H1 (cell line): ENCODE data around the gene GRM8. TPM values are rescaled to one million over a fixed set of nuclear protein-coding genes. Genes with fewer than 3 reads are reported as not detected.

Experiments used
- CTCF ChIA-PET: fragments of 300-600 bp; sonication (Branson Sonifier 250); formaldehyde crosslinking; loops from one replicate; lab custom pipeline; 2021; ENCODE audit not compliant: partially characterized antibody; lab: Charles Lee
- POLR2A ChIA-PET: fragments of 300-600 bp; sonication (Branson Sonifier 250); formaldehyde crosslinking; loops from one replicate; lab custom pipeline; 2021; ENCODE audit warnings: inconsistent platforms; ENCODE audit not compliant: partially characterized antibody; lab: Charles Lee
- DNase-seq, 2 experiments: peaks; one replicate each; pipeline versions ENCODE4 v3.0.0 to v3.0.0-alpha.2; 2010 to 2022; ENCODE audit warnings: low spot score in 2 of 2, low read depth in 1 of 2, mixed read lengths in 1 of 2
- FAIRE-seq: peaks from 2 replicates; lab custom pipeline; 2011; peaks lifted over from hg19 to GRCh38; lab: Jason Lieb, UNC
- H2AFZ ChIP-seq: 2 replicates; pipeline ENCODE4 v1.8.1; 2012; ENCODE audit warnings: low read length, inconsistent platforms
- H2AK5ac ChIP-seq: 2 replicates; pipeline ENCODE4 v1.6.1; 2013; ENCODE audit warnings: low read depth, low read length
- H2BK120ac ChIP-seq: replicated peaks from 2 replicates; pipeline ENCODE3; 2013; ENCODE audit warnings: low read depth, low read length, inconsistent platforms
- H2BK12ac ChIP-seq: 2 replicates; pipeline ENCODE4 v1.6.1; 2013; ENCODE audit warnings: low read depth, low read length
- H2BK15ac ChIP-seq: 2 replicates; pipeline ENCODE4 v1.6.1; 2013; ENCODE audit warnings: low read length
- H2BK20ac ChIP-seq: 2 replicates; pipeline ENCODE4 v1.6.1; 2013; ENCODE audit warnings: low read length
- H2BK5ac ChIP-seq: 2 replicates; pipeline ENCODE4 v1.6.1; 2013; ENCODE audit warnings: low read depth, low read length
- H3K14ac ChIP-seq: 2 replicates; pipeline ENCODE4 v1.6.1; 2013; ENCODE audit warnings: inconsistent platforms; ENCODE audit not compliant: insufficient read length
- H3K18ac ChIP-seq: 2 replicates; pipeline ENCODE4 v1.6.1; 2013; ENCODE audit warnings: low read length; ENCODE audit errors: extremely low read depth
- H3K23ac ChIP-seq: 2 replicates; pipeline ENCODE4 v1.6.1; 2013; ENCODE audit warnings: inconsistent platforms; ENCODE audit not compliant: insufficient read length
- H3K23me2 ChIP-seq: 2 replicates; pipeline ENCODE4 v1.6.1; 2013; ENCODE audit warnings: low read depth, low read length
- H3K27ac ChIP-seq: 2 replicates; pipeline ENCODE4 v1.6.1; 2011; ENCODE audit warnings: low read depth, low read length, inconsistent platforms
- H3K27me3 ChIP-seq, 4 experiments: replicated peaks in 1 of 4; 1 replicate in 1 of 4; 2 replicates in 3 of 4; pipeline versions ENCODE4 v1.6.1 to v1.8.1; 2011 to 2013; ENCODE audit warnings: low read length in 3 of 4, mild to moderate bottlenecking in 3 of 4, inconsistent platforms in 2 of 4, mixed read lengths in 2 of 4, moderate library complexity in 1 of 4; ENCODE audit not compliant: control insufficient read depth in 3 of 4, insufficient read depth in 3 of 4; ENCODE audit errors: extremely low read depth in 1 of 4
- H3K36me3 ChIP-seq, 4 experiments: 2 replicates each; pipeline versions ENCODE4 v1.6.1 to v1.8.1; 2011 to 2013; ENCODE audit warnings: mild to moderate bottlenecking in 4 of 4, low read length in 3 of 4, moderate library complexity in 2 of 4, control low read depth in 1 of 4, inconsistent platforms in 1 of 4; ENCODE audit not compliant: insufficient read depth in 4 of 4, control insufficient read depth in 2 of 4
- H3K4ac ChIP-seq: replicated peaks from 2 replicates; pipeline ENCODE3; 2013; ENCODE audit warnings: low read length, low read depth, mixed read lengths, inconsistent platforms; ENCODE audit not compliant: insufficient read length
- H3K4me1 ChIP-seq, 4 experiments: replicated peaks in 1 of 4; 1 replicate in 1 of 4; 2 replicates in 3 of 4; pipeline versions ENCODE4 v1.6.1 to v1.8.1; 2011 to 2013; ENCODE audit warnings: low read length in 3 of 4, inconsistent platforms in 2 of 4, mixed read lengths in 1 of 4; ENCODE audit not compliant: insufficient read depth in 4 of 4, control insufficient read depth in 3 of 4
- H3K4me2 ChIP-seq, 2 experiments: 2 replicates each; pipeline versions ENCODE4 v1.6.1 to v1.8.1; 2011 to 2013; ENCODE audit warnings: low read depth in 2 of 2, low read length in 2 of 2, control low read depth in 1 of 2, inconsistent platforms in 1 of 2, mild to moderate bottlenecking in 1 of 2; ENCODE audit not compliant: insufficient read depth in 1 of 2
- H3K4me3 ChIP-seq, 4 experiments: fragments of 200-600, 300-600 bp in 1 of 4; sonication (generic), shearing (Covaris generic), sonication (Bioruptor Twin) in 1 of 4; 2 replicates each; pipeline versions ENCODE4 v1.5.1 to v1.8.1; 2011 to 2016; ENCODE audit warnings: low read length in 4 of 4, low read depth in 3 of 4, control low read depth in 2 of 4, inconsistent platforms in 2 of 4, mild to moderate bottlenecking in 2 of 4, mixed read lengths in 1 of 4, moderate library complexity in 1 of 4; ENCODE audit not compliant: insufficient read depth in 2 of 4; ENCODE audit errors: extremely low read depth in 1 of 4
- H3K56ac ChIP-seq: replicated peaks from 2 replicates; pipeline ENCODE3; 2013; ENCODE audit warnings: low read depth, mild to moderate bottlenecking, mixed read lengths, low read length, inconsistent platforms; ENCODE audit not compliant: insufficient read length
- H3K79me1 ChIP-seq: 2 replicates; pipeline ENCODE4 v1.6.1; 2013; ENCODE audit warnings: low read depth, low read length, control low read depth
- H3K79me2 ChIP-seq, 2 experiments: 2 replicates each; pipeline versions ENCODE4 v1.6.1 to v1.8.1; 2012 to 2013; ENCODE audit warnings: low read length in 2 of 2, mild to moderate bottlenecking in 2 of 2, inconsistent platforms in 1 of 2; ENCODE audit not compliant: insufficient read depth in 2 of 2, control insufficient read depth in 1 of 2
- H3K9ac ChIP-seq, 4 experiments: replicated peaks in 1 of 4; 1 replicate in 1 of 4; 2 replicates in 3 of 4; pipeline versions ENCODE4 v1.6.1 to v1.8.1; 2011 to 2013; ENCODE audit warnings: low read depth in 3 of 4, low read length in 3 of 4, control low read depth in 2 of 4, mild to moderate bottlenecking in 2 of 4, moderate library complexity in 2 of 4, inconsistent platforms in 1 of 4; ENCODE audit errors: extremely low read depth in 1 of 4
- H3K9me3 ChIP-seq, 2 experiments: 2 replicates each; pipeline versions ENCODE4 v1.6.1 to v1.8.1; 2012 to 2013; ENCODE audit warnings: mild to moderate bottlenecking in 2 of 2, moderate library complexity in 2 of 2, control low read depth in 1 of 2, inconsistent platforms in 1 of 2, low read depth in 1 of 2, low read length in 1 of 2, mixed read lengths in 1 of 2; ENCODE audit not compliant: insufficient read depth in 2 of 2
- H4K20me1 ChIP-seq, 2 experiments: replicated peaks in 1 of 2; 2 replicates each; pipeline versions ENCODE3 to v1.8.1; 2011 to 2013; ENCODE audit warnings: inconsistent platforms in 2 of 2, low read length in 2 of 2, mild to moderate bottlenecking in 1 of 2; ENCODE audit not compliant: insufficient read depth in 2 of 2, control insufficient read depth in 1 of 2
- H4K5ac ChIP-seq: 2 replicates; pipeline ENCODE4 v1.6.1; 2013; ENCODE audit warnings: low read length, low read depth, mixed read lengths, inconsistent platforms; ENCODE audit not compliant: insufficient read length
- H4K8ac ChIP-seq: 2 replicates; pipeline ENCODE4 v1.8.0; 2013; ENCODE audit warnings: mild to moderate bottlenecking, moderate library complexity, low read length, inconsistent platforms; ENCODE audit not compliant: insufficient read depth; ENCODE audit errors: extremely low read depth
- H4K91ac ChIP-seq: replicated peaks from 2 replicates; pipeline ENCODE3; 2013; ENCODE audit warnings: low read length, mixed read lengths, inconsistent platforms; ENCODE audit not compliant: insufficient read length
- BACH1 ChIP-seq: IDR thresholded peaks from 2 replicates; pipeline ENCODE4 v1.6.1; 2012; ENCODE audit warnings: low read length, improper control_type of control experiment
- BRCA1 ChIP-seq: IDR thresholded peaks from 2 replicates; pipeline ENCODE4 v1.6.1; 2012; ENCODE audit warnings: low read depth, low read length, improper control_type of control experiment
- CEBPB ChIP-seq: IDR thresholded peaks from 2 replicates; pipeline ENCODE4 v1.6.1; 2012; ENCODE audit warnings: low read depth, low read length
- EP300 ChIP-seq, 2 experiments: IDR thresholded peaks; 1 replicate in 1 of 2; 2 replicates in 1 of 2; pipeline ENCODE4 v1.6.1; 2011 to 2012; ENCODE audit warnings: low read depth in 2 of 2, low read length in 2 of 2, mild to moderate bottlenecking in 2 of 2, borderline replicate concordance in 1 of 2, inconsistent platforms in 1 of 2, moderate library complexity in 1 of 2
- GABPA ChIP-seq: IDR thresholded peaks from 2 replicates; pipeline ENCODE4 v1.6.1; 2011; ENCODE audit warnings: mild to moderate bottlenecking, low read length, moderate library complexity, borderline replicate concordance; ENCODE audit not compliant: insufficient read depth
- NANOG ChIP-seq: IDR thresholded peaks from 2 replicates; pipeline ENCODE4 v1.6.1; 2011; ENCODE audit warnings: low read length, low read depth, mild to moderate bottlenecking, inconsistent platforms; ENCODE audit not compliant: insufficient read depth, poor library complexity, severe bottlenecking
- NRF1 ChIP-seq: IDR thresholded peaks from 2 replicates; pipeline ENCODE4 v1.6.1; 2011; ENCODE audit warnings: mild to moderate bottlenecking, low read depth, low read length, improper control_type of control experiment
- POLR2AphosphoS5 ChIP-seq: IDR thresholded peaks from 2 replicates; pipeline ENCODE4 v1.6.1; 2011; ENCODE audit warnings: low read depth, low read length
- RAD21 ChIP-seq, 2 experiments: IDR thresholded peaks in 1 of 2; conservative IDR thresholded peaks in 1 of 2; 2 replicates each; pipeline ENCODE4 v1.6.1; 2011; ENCODE audit warnings: low read depth in 2 of 2, low read length in 2 of 2, improper control_type of control experiment in 1 of 2, inconsistent platforms in 1 of 2, mild to moderate bottlenecking in 1 of 2, moderate library complexity in 1 of 2
- RBBP5 ChIP-seq: IDR thresholded peaks from 2 replicates; pipeline ENCODE4 v1.7.1; 2012; ENCODE audit warnings: low read depth, mild to moderate bottlenecking, inconsistent platforms, low read length, moderate library complexity, borderline replicate concordance
- SRF ChIP-seq: IDR thresholded peaks from 2 replicates; pipeline ENCODE4 v1.6.1; 2011; ENCODE audit warnings: mild to moderate bottlenecking, low read depth, low read length, moderate library complexity
- TAF7 ChIP-seq: optimal IDR thresholded peaks from 2 replicates; pipeline ENCODE3; 2011; ENCODE audit warnings: low read depth, mild to moderate bottlenecking, inconsistent platforms, low read length, moderate library complexity, borderline replicate concordance
- USF2 ChIP-seq: IDR thresholded peaks from 2 replicates; pipeline ENCODE4 v1.6.1; 2011; ENCODE audit warnings: low read length, improper control_type of control experiment
- YY1 ChIP-seq: IDR thresholded peaks from 2 replicates; pipeline ENCODE4 v1.6.1; 2011; ENCODE audit warnings: low read depth, mild to moderate bottlenecking, low read length
- ZNF274 ChIP-seq: IDR thresholded peaks from 2 replicates; pipeline ENCODE4 v1.7.0; 2012; ENCODE audit warnings: low read length, borderline replicate concordance; ENCODE audit errors: extremely low read depth
- polyA plus RNA-seq, 7 experiments: library from polyadenylated mRNA; depleted of rRNA in 3 of 7; stranded (reverse) in 5 of 7; unstranded in 2 of 7; fragments of >200 nt in 5 of 7; fragments of 200-250 nt in 2 of 7; gene quantifications; 1 replicate in 5 of 7; 2 replicates in 1 of 7; 4 replicates in 1 of 7; pipeline versions ENCODE4 v1.2.1 to v1.2.3, GENCODE V29; 2011 to 2013; ENCODE audit warnings: missing spikeins in 2 of 7, mixed read lengths in 2 of 7
- total RNA-seq: library from RNA; stranded (reverse); fragmentation: NEBNext Ultra II Directional; extraction: Animal tissue kit (Norgen Biotek cat#: 25700); gene quantifications from 2 replicates; pipeline ENCODE4 v1.2.1, GENCODE V29; 2021

GRM8 gene
- total and polyA plus RNA-seq, 2 of the 8 experiments (the other 6 are each of a cell fraction or from before 2014, with no cell fraction given) = 2.6 to 2.8 TPM

- no peak for DNase-seq
- Histone ChIP-seq H3K9ac (no peak overlapping the region), H3K4me2 (no peak overlapping the region), H3K27me3 (no peaks in the 10 kb centered on the region), H2BK20ac (no peak overlapping the region), H3K56ac (no peak overlapping the region), H3K23ac (no peak overlapping the region), H2AK5ac (no peak overlapping the region), H3K4me3 (no peak overlapping the region), H3K4me1 (no peaks in the 10 kb centered on the region), H3K18ac (no peak overlapping the region), H3K36me3 (no peaks in the 10 kb centered on the region), H3K27ac (no peak overlapping the region), H4K5ac (no peak overlapping the region), H2BK12ac (no peak overlapping the region), H4K8ac (no peak overlapping the region), H3K79me1 (no peaks in the 10 kb centered on the region), H3K14ac (no peak overlapping the region), H4K91ac (no peak overlapping the region), H3K4ac (no peak overlapping the region), H3K23me2 (no peaks in the 10 kb centered on the region), H3K9me3 (peaks cover 3 to 4% of the 10 kb centered on the region in 2 experiments; a peak in 3 of 4 replicates), H2BK5ac (no peak overlapping the region), H3K79me2 (no peaks in the 10 kb centered on the region)
- CTCF ChIA-PET = no interaction called here
- FAIRE-seq = no peak
- POLR2A ChIA-PET = no interaction called here
- TF ChIP-seq TAF7 = no peak
- no peak for TF ChIP-seq USF2
- TF ChIP-seq RBBP5 = no peak
- TF ChIP-seq ZNF274 = no peak
- TF ChIP-seq CEBPB = no peak
- TF ChIP-seq GABPA = no peak
- no peak for TF ChIP-seq BRCA1
- no peak for TF ChIP-seq NANOG
- no peak for TF ChIP-seq BACH1
- TF ChIP-seq EP300 (IDR thresholded peaks at IDR 0.05; ENCODE audit: borderline replicate concordance in 1 of 2, low read depth in 2 of 2, low read length in 2 of 2) = no peak
- TF ChIP-seq POLR2AphosphoS5 = no peak
- no peak for TF ChIP-seq RAD21 (IDR thresholded peaks at IDR 0.05 in 1 of 2, conservative IDR thresholded peaks at IDR 0.05 in 1 of 2; ENCODE audit: low read depth in 2 of 2, low read length in 2 of 2)
- TF ChIP-seq YY1 = no peak
- no peak for TF ChIP-seq NRF1
- TF ChIP-seq SRF = no peak
- TF ChIP-seq, all 59 proteins: peak for 0
- Histone ChIP-seq H4K20me1 (no peaks in the 10 kb centered on the region), H2AFZ (no peak overlapping the region), H2BK15ac (no peak overlapping the region), H2BK120ac (no peak overlapping the region)
Measured at GRCh38 chr7:126838194-126838593, 414.5 kb downstream of the GRM8 start.
